Measurements from ENCODE around the gene ACTR8. TPM values are rescaled to one million over a fixed set of nuclear protein-coding genes. Genes with fewer than 3 reads are reported as not detected.

Gene ACTR8
- total RNA-seq, 1 donor from 2014 or later, result 39.2 TPM

GRCh38 chr3:53890726-53891475 is 8.9 kb upstream of the ACTR8 start:
- H3K36me3 ChIP-seq (ENCODE audit: control insufficient read depth, insufficient read depth, low read length), result no peaks in the 10 kb centered on the region
- H3K4me3 ChIP-seq (ENCODE audit: low read depth, low read length), result peak overlapping the region; percentile 76
- no peaks in the 10 kb centered on the region for H3K27me3 ChIP-seq (ENCODE audit: control insufficient read depth, insufficient read depth, low read length)
- no peak for DNase-seq (ENCODE audit: low read depth)
- TF ChIP-seq, protein P1, sequence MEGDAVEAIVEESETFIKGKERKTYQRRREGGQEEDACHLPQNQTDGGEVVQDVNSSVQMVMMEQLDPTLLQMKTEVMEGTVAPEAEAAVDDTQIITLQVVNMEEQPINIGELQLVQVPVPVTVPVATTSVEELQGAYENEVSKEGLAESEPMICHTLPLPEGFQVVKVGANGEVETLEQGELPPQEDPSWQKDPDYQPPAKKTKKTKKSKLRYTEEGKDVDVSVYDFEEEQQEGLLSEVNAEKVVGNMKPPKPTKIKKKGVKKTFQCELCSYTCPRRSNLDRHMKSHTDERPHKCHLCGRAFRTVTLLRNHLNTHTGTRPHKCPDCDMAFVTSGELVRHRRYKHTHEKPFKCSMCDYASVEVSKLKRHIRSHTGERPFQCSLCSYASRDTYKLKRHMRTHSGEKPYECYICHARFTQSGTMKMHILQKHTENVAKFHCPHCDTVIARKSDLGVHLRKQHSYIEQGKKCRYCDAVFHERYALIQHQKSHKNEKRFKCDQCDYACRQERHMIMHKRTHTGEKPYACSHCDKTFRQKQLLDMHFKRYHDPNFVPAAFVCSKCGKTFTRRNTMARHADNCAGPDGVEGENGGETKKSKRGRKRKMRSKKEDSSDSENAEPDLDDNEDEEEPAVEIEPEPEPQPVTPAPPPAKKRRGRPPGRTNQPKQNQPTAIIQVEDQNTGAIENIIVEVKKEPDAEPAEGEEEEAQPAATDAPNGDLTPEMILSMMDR (IDR thresholded peaks at IDR 0.05; ENCODE audit: insufficient read depth, low read length, poor library complexity, severe bottlenecking), result no peak

DNA sequence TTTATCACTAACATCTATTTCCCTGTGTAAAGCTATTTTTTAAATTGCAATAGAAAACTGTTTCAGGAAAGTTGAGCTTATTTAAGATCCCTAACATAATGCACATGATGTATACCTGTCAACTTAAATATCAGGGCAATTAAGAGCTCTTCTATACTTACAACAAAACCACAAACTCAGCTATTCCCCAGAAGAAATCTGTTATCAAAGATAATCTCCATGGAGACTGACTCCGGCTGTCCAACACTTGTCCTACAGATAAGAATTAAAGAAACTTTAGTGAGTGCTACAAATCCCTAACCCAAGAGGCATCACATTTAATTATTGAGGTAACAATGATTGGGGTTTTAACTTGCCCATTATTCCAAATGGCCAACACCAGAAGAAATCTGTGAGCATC is 6.3 kb upstream of the ACTR8 start:
- TF ChIP-seq, protein P1 (IDR thresholded peaks at IDR 0.05; ENCODE audit: insufficient read depth, low read length, poor library complexity, severe bottlenecking), result no peak
- Histone ChIP-seq H3K27me3 (ENCODE audit: control insufficient read depth, insufficient read depth, low read length) (no peaks in the 10 kb centered on the region), H3K4me3 (ENCODE audit: low read depth, low read length) (no peak overlapping the region), H3K36me3 (ENCODE audit: control insufficient read depth, insufficient read depth, low read length) (no peaks in the 10 kb centered on the region)
- no peak for DNase-seq (ENCODE audit: low read depth)

- no peak for DNase-seq (ENCODE audit: low read depth)
- Histone ChIP-seq H3K36me3 (ENCODE audit: control insufficient read depth, insufficient read depth, low read length) (no peaks in the 10 kb centered on the region), H3K4me3 (ENCODE audit: low read depth, low read length) (no peak overlapping the region), H3K27me3 (ENCODE audit: control insufficient read depth, insufficient read depth, low read length) (no peaks in the 10 kb centered on the region)
- TF ChIP-seq, protein P1 (IDR thresholded peaks at IDR 0.05; ENCODE audit: insufficient read depth, low read length, poor library complexity, severe bottlenecking), result no peak
Measured at GRCh38 chr3:53887446-53887845, 5.5 kb upstream of the ACTR8 start.

DNA sequence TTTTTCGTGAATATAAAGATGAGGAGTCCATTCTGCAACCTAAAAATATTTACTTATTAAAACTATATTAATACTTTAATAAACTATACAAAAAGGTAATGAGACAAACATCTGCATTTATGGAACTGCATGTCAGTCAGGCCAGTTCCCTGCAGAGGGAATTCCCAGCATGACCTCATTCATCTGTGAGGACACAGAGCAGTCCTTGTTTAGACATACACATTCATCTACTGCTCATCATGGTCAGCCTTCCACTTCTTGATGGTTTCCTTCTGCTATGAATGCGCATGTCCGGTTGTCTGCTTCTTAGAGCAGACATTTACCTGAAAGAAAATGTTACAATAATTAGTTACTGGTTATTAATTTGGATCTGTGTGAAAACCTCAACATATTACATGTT is 3.3 kb upstream of the ACTR8 start:
- H3K36me3 ChIP-seq (ENCODE audit: control insufficient read depth, insufficient read depth, low read length), result no peaks in the 10 kb centered on the region
- TF ChIP-seq, protein P1 (IDR thresholded peaks at IDR 0.05; ENCODE audit: insufficient read depth, low read length, poor library complexity, severe bottlenecking), result no peak
- H3K4me3 ChIP-seq (ENCODE audit: low read depth, low read length), result no peak overlapping the region
- DNase-seq (ENCODE audit: low read depth), result no peak
- H3K27me3 ChIP-seq (ENCODE audit: control insufficient read depth, insufficient read depth, low read length), result no peaks in the 10 kb centered on the region

DNA sequence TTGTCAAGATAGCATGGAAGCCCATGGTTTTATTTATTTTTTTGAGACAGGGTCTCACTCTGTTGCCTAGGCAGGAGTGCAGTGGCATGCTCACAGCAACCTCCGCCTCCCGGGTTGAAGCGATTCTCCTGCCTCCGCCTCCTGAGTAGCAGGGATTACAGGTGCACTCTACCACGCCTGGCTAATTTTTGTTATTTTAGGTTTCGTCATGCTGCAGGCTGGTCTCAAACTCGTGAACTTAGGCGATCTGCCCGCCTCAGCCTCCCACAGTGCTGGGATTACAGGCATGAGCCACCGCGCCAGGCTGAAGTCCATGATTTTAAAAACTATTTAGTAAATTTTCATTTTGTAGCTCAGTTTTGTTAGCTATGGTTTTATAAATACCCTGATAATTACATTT is 2.7 kb upstream of the ACTR8 start:
- TF ChIP-seq, protein P1 (IDR thresholded peaks at IDR 0.05; ENCODE audit: insufficient read depth, low read length, poor library complexity, severe bottlenecking), result no peak
- no peak overlapping the region for H3K4me3 ChIP-seq (ENCODE audit: low read depth, low read length)
- DNase-seq (ENCODE audit: low read depth), result no peak
- no peaks in the 10 kb centered on the region for H3K27me3 ChIP-seq (ENCODE audit: control insufficient read depth, insufficient read depth, low read length)
- H3K36me3 ChIP-seq (ENCODE audit: control insufficient read depth, insufficient read depth, low read length), result no peaks in the 10 kb centered on the region

DNA sequence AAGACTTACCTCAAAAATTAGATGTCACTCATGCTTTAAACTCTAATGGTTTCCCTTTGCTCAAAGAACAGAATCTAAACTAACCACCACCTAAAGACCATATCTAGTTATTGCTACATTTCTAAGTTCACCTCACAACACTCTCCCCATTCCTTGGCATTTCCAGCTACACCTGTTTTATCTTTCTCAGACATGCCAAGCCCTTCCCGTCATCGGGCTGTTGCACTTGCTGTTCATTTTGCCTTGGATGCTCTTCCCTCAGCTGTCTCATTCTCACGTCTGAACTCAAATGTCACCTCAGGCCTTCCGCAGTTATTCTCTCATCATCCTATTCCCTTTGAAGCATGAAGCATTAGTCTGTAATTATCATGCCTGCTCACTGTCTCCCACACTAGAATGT is 1.1 kb upstream of the ACTR8 start:
- no peak overlapping the region for H3K4me3 ChIP-seq (ENCODE audit: low read depth, low read length)
- H3K27me3 ChIP-seq (ENCODE audit: control insufficient read depth, insufficient read depth, low read length), result no peaks in the 10 kb centered on the region
- H3K36me3 ChIP-seq (ENCODE audit: control insufficient read depth, insufficient read depth, low read length), result no peaks in the 10 kb centered on the region
- no peak for DNase-seq (ENCODE audit: low read depth)
- TF ChIP-seq, protein P1 (IDR thresholded peaks at IDR 0.05; ENCODE audit: insufficient read depth, low read length, poor library complexity, severe bottlenecking), result no peak
